Progenitor cell of endocrine pancreas (in vitro differentiated cells): Measurements from ENCODE around the gene ENTPD6. TPM values are rescaled to one million over a fixed set of nuclear protein-coding genes. Genes with fewer than 3 reads are reported as not detected.
"Not testable (repeated sequence)": the region's sequence is repeated elsewhere in the genome, so short reads cannot be mapped to it uniquely, and the experiment has no call there.

Experiments used
- DNase-seq: peaks from one replicate; pipeline ENCODE4 v3.0.0; 2021; ENCODE audit warnings: low spot score; ENCODE audit not compliant: unreplicated experiment
- H3K27ac Mint-ChIP-seq: 2 replicates; pipeline ENCODE4 v1.8.0; 2021; ENCODE audit warnings: mild to moderate bottlenecking, moderate library complexity, mixed read lengths
- H3K27me3 Mint-ChIP-seq: 2 replicates; pipeline ENCODE4 v1.8.0; 2021; ENCODE audit warnings: mixed read lengths
- H3K36me3 Mint-ChIP-seq: 2 replicates; pipeline ENCODE4 v1.8.0; 2022; ENCODE audit warnings: mixed read lengths; ENCODE audit not compliant: insufficient read depth
- H3K4me1 Mint-ChIP-seq: 2 replicates; pipeline ENCODE4 v1.8.0; 2021; ENCODE audit warnings: low read depth, mixed read lengths
- H3K4me3 Mint-ChIP-seq: 2 replicates; pipeline ENCODE4 v1.8.0; 2021; ENCODE audit warnings: low read depth, mild to moderate bottlenecking, moderate library complexity, mixed read lengths
- H3K9me3 Mint-ChIP-seq: 2 replicates; pipeline ENCODE4 v1.8.0; 2021; ENCODE audit warnings: low read depth, mixed read lengths
- total RNA-seq: library from RNA; stranded (reverse); gene quantifications from 2 replicates; pipeline ENCODE4 v1.2.1, GENCODE V29; 2021
- TF ChIP-seq, protein P1 (sequence below): fragments of 200-600 bp; sonication (generic); IDR thresholded peaks from one replicate; pipeline ENCODE4 v1.5.0; 2021; ENCODE audit warnings: antibody characterized with exemption, mild to moderate bottlenecking; ENCODE audit not compliant: unreplicated experiment

Gene ENTPD6
- total RNA-seq, 1 donor from 2014 or later: 85.1 TPM

DNA sequence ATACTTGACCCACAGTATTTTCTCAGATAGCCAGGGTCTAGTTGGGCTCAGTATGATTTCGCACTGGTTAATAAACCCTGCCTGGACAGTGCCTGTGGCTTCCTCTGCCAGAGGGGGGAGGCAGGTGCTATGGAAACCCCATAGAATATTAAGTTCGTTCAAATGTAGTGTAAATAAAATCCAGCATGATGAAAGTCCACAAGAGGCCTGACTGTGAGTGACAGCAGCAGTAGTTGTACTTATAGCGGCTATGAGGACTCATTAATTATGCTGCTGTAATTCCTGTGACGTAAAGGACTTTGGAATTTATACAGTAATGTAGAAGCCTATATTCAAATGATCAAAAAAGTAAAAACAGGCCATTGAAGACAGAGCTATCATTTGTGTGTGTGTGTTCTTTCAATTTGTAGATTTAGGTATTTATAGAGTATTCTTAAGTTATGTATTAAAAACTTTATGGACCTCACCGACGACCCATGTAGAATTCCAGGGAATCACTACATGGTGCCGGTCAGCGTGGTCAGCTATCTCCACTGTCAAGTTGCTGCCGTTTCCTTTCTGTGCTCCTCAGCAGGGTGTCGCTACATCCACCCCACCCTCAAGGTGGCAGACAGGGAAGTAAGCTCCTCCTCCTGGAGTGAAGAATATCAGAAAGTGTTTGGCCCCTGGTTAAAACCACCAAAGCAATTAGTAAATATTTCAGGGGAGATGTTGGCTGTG is 62.4 kb downstream of the ENTPD6 start:
- H3K36me3 Mint-ChIP-seq: peaks cover 38% of the 10 kb centered on the region
- H3K27me3 Mint-ChIP-seq: no peaks in the 10 kb centered on the region
- peaks cover 9% of the 10 kb centered on the region for H3K9me3 Mint-ChIP-seq
- no peak for DNase-seq
- H3K4me3 Mint-ChIP-seq: no peak overlapping the region
- TF ChIP-seq, protein P1, sequence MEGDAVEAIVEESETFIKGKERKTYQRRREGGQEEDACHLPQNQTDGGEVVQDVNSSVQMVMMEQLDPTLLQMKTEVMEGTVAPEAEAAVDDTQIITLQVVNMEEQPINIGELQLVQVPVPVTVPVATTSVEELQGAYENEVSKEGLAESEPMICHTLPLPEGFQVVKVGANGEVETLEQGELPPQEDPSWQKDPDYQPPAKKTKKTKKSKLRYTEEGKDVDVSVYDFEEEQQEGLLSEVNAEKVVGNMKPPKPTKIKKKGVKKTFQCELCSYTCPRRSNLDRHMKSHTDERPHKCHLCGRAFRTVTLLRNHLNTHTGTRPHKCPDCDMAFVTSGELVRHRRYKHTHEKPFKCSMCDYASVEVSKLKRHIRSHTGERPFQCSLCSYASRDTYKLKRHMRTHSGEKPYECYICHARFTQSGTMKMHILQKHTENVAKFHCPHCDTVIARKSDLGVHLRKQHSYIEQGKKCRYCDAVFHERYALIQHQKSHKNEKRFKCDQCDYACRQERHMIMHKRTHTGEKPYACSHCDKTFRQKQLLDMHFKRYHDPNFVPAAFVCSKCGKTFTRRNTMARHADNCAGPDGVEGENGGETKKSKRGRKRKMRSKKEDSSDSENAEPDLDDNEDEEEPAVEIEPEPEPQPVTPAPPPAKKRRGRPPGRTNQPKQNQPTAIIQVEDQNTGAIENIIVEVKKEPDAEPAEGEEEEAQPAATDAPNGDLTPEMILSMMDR: no peak
- H3K27ac Mint-ChIP-seq: no peak overlapping the region
- H3K4me1 Mint-ChIP-seq: peaks cover 2% of the 10 kb centered on the region

DNA sequence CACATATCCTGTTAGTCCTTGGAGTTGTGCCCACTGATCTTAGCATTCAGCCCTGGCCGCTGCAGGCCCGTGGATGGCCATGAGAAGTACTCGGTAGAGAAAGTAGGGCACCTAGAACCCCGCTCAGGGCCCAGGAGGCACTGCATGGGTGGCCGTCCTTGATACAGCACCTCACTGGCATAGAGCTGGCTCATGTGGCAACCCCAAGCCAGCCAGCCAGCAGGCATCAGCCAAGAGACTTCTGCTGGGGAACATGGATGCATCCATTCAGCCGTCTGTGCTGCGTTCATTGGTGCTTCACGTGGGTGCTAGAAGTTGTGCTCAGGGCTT is 62.9 kb downstream of the ENTPD6 start:
- Mint-ChIP-seq H3K9me3 (peaks cover 13% of the 10 kb centered on the region), H3K4me3 (no peak overlapping the region), H3K27ac (no peak overlapping the region), H3K36me3 (peaks cover 43% of the 10 kb centered on the region), H3K27me3 (no peaks in the 10 kb centered on the region), H3K4me1 (peaks cover 2% of the 10 kb centered on the region)
- DNase-seq: no peak
- TF ChIP-seq, protein P1: no peak

DNA sequence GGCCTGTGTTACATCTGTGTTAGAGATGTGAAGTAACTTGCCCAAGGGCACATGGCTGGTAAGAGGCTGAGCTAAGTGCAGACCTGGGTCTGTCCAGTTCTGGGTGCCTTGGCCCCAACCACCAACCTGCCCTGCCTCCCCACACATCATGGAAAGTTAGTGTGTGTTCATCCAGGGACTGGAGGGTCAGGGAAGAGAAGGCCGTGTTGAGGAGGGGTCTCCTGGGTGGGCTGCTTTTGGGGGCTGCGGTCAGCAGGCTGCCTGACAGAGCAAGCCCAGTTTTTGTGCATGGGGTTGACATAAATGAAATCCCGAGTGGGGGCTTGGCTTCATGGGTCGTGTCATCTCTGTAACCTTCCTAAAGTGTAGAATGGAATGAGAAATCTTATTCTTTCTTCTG is 63.3 kb downstream of the ENTPD6 start:
- H3K27me3 Mint-ChIP-seq: no peaks in the 10 kb centered on the region
- no peak overlapping the region for H3K27ac Mint-ChIP-seq
- no peak overlapping the region for H3K4me3 Mint-ChIP-seq
- H3K9me3 Mint-ChIP-seq: peaks cover 13% of the 10 kb centered on the region
- H3K4me1 Mint-ChIP-seq: no peaks in the 10 kb centered on the region
- DNase-seq: no peak
- TF ChIP-seq, protein P1: no peak
- H3K36me3 Mint-ChIP-seq: peaks cover 43% of the 10 kb centered on the region

DNA sequence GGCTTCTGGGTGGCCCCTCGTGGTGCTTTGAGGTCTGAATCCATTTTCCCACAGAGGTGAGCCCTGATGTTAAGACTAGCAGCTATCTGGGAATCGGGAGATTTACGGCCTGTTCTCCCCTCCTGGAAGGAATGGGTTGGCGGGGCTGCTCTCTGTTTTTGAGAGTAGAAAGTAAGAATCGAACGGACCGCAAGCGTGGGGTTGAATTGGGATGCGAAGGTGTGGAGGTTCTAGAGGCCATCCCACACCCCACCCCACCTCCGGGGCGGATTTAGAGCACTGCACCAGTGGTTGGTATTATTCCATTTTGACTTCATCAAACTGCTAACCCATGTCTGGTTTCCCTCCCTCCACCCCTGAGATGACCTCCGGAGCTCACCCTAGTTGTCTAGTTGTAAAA is 63.8 kb downstream of the ENTPD6 start:
- H3K27ac Mint-ChIP-seq: no peak overlapping the region
- no peak for DNase-seq
- peaks cover 16% of the 10 kb centered on the region for H3K9me3 Mint-ChIP-seq
- TF ChIP-seq, protein P1: no peak
- peaks cover 45% of the 10 kb centered on the region for H3K36me3 Mint-ChIP-seq
- no peak overlapping the region for H3K4me3 Mint-ChIP-seq
- no peaks in the 10 kb centered on the region for H3K27me3 Mint-ChIP-seq
- H3K4me1 Mint-ChIP-seq: no peaks in the 10 kb centered on the region

DNA sequence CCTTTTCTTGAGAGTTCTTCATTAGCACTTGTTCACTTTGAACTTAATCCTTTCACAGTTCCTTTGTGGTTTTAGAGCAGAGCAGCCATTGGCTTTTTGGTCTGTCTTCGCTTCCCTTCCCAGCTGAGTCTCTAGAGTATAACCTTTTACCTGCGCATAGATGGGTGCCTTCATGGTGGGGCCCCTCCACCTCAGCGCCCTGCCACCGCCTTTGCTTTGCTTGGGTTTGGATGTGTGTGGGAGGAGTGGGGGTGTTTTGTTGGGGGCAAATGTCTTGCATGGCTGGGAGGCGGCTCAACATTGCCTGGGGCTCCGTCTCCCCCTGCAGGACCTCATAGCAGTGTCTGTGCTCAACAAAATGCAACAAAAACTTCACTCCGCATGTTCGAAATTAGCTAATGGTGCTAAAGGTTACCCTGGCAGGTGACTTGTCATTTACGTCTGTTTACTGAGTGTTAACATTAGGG is 64.3 kb downstream of the ENTPD6 start:
- Mint-ChIP-seq H3K4me3 (no peak overlapping the region), H3K27me3 (no peaks in the 10 kb centered on the region), H3K27ac (peak overlapping the region; percentile 33), H3K4me1 (no peaks in the 10 kb centered on the region), H3K9me3 (peaks cover 16% of the 10 kb centered on the region), H3K36me3 (peaks cover 47% of the 10 kb centered on the region)
- no peak for DNase-seq
- TF ChIP-seq, protein P1: no peak

DNA sequence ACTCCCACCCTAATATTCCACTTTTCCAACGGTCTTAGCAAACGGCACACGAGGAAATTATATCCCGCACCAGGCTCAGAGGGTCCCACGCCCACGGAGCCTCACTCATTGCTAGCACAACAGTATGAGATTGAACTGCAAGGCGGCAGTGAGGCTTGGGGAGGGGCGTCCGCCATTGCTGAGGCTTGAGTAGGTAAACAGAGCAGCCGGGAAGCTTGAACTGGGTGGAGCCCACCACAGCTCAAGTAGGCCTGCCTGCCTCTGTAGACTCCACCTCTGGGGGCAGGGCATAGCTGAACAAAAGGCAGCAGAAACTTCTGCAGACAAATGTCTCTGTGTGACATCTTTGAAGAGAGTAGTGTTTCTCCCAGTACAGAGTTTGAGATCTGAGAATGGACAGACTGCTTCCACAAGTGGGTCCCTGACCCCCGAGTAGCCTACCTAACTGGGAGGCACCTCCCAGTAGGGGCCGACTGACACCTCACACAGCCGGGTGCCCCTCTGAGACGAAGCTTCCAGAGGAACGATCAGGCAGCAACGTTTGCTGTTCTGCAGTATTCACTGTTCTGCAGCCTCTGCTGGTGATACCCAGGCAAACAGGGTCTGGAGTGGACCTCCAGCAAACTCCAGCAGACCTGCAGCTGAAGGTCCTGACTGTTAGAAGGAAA is 65.4 kb downstream of the ENTPD6 start:
- Mint-ChIP-seq H3K36me3 (peaks cover 47% of the 10 kb centered on the region), H3K9me3 (peaks cover 16% of the 10 kb centered on the region)
- H3K4me3 Mint-ChIP-seq, H3K27ac Mint-ChIP-seq, DNase-seq, H3K27me3 Mint-ChIP-seq, H3K4me1 Mint-ChIP-seq: not testable (repeated sequence)
